Right lobe of liver (tissue), 4 donors: ENCODE data around the gene NTM.

Experiments
- CTCF ChIP-seq, 4 donors: fragments of 200-600 bp in 3 of 4; fragments of 450-650 bp in 1 of 4; IDR thresholded peaks; one replicate each; pipeline versions ENCODE4 v1.5.1 to v1.8.0; 2016 to 2022; ENCODE audit warnings: antibody characterized with exemption in 4 of 4, mild to moderate bottlenecking in 2 of 4
- POLR2A ChIP-seq: fragments of 450-650 bp; IDR thresholded peaks from one replicate; pipeline ENCODE4 v1.6.1; 2017; ENCODE audit warnings: antibody characterized with exemption, mild to moderate bottlenecking
- donor health status: DM: no; HTN: no; CAD: no.
- donor health status: DM: no; HTN: no; CAD: no.
- donor health status: DM: no; HTN: yes; CAD: no.

GRCh38 chr11:131486937-131487635 lies 116.7 kb downstream of the NTM start:
- TF ChIP-seq CTCF (IDR thresholded peaks at IDR 0.05) = no peak
- TF ChIP-seq POLR2A = no peak
